ENCODE data around the gene TAF1L.

DNA sequence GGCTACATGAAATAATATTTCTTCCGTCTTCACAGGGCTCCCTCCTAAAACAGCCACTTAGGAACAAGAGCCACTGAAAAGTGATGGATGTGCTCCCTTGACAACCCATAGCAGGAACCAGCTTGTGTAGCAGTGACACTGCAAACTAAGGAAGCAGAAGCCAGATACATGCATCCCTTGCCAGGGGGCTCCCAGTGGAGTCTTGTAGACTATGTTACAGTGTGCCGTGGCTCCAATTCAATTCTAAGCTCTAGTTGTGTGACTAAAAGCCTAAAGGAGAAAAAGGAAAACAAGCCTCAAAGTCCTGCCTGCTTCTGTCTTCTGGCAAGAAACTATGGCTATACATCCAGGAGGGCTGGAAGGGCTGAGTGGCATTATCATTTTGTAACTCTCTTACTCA lies 12.2 kb upstream of the TAF1L start:
- TF ChIP-seq CTCF (IDR thresholded peaks at IDR 0.05) (no peak), POLR2A (IDR thresholded peaks at IDR 0.05) (no peak)

All from lower leg skin (tissue), 3 donors.